HFF-Myc (cell line): Measurements from ENCODE around the gene NR1H2.

Source experiments
- DNase-seq: peaks from one replicate; pipeline ENCODE4 v3.0.0-alpha.2; 2011; ENCODE audit warnings: low read depth; ENCODE audit errors: extremely low read depth
- H3K4me3 ChIP-seq: replicated peaks from 2 replicates; pipeline ENCODE4 v1.5.1; 2011; ENCODE audit warnings: low read depth, mild to moderate bottlenecking, control low read depth, low read length
- CTCF ChIP-seq: IDR thresholded peaks from 2 replicates; pipeline ENCODE4 v1.5.1; 2012; ENCODE audit warnings: mild to moderate bottlenecking, low read depth, low read length, control low read depth; ENCODE audit errors: missing control alignments

Gene NR1H2

GRCh38 chr19:50425581-50425980 lies 49.3 kb downstream of the NR1H2 start:
- no peak for TF ChIP-seq CTCF
- no peak for DNase-seq
- H3K4me3 ChIP-seq, result no peak overlapping the region

GRCh38 chr19:50427318-50427925 lies 51.2 kb downstream of the NR1H2 start:
- TF ChIP-seq CTCF, result no peak
- H3K4me3 ChIP-seq, result peak overlapping the region; percentile 9; the same call in 1 of the 2 replicates

GRCh38 chr19:50427997-50428425 lies 51.8 kb downstream of the NR1H2 start:
- H3K4me3 ChIP-seq, result peak overlapping the region; percentile 9; the same call in 1 of the 2 replicates
- no peak for TF ChIP-seq CTCF
- peak; percentile 19 for DNase-seq

More at GRCh38 chr19:50427318-50427925, 51.2 kb downstream of the NR1H2 start:
- no peak for DNase-seq

GRCh38 chr19:50428772-50429463 lies 52.7 kb downstream of the NR1H2 start:
- no peak overlapping the region for H3K4me3 ChIP-seq
- TF ChIP-seq CTCF, result no peak
- no peak for DNase-seq

- no peak for DNase-seq
- H3K4me3 ChIP-seq, result no peak overlapping the region
- TF ChIP-seq CTCF, result no peak
Measured at GRCh38 chr19:50430888-50431342, 54.7 kb downstream of the NR1H2 start.

GRCh38 chr19:50431343-50432220 lies 55.3 kb downstream of the NR1H2 start:
- DNase-seq, result no peak
- H3K4me3 ChIP-seq, result peak overlapping the region; percentile 38
- TF ChIP-seq CTCF, result no peak
